GM12878 (cell line): Measurements from ENCODE around the gene KCNC4. TPM values are rescaled to one million over a fixed set of nuclear protein-coding genes. Genes with fewer than 3 reads are reported as not detected.

Experiments used
- ATF2 ChIP-seq: IDR thresholded peaks from 2 replicates; pipeline ENCODE4 v1.6.1; 2012; ENCODE audit warnings: low read length, inconsistent platforms
- BACH1 ChIP-seq: fragments of 450-650 bp; IDR thresholded peaks from 2 replicates; pipeline ENCODE4 v1.6.1; 2017; ENCODE audit warnings: mild to moderate bottlenecking, borderline replicate concordance
- EZH2 ChIP-seq: IDR thresholded peaks from 2 replicates; pipeline ENCODE4 v1.6.1; 2012; ENCODE audit warnings: low read depth, mild to moderate bottlenecking, control low read depth, inconsistent platforms, low read length, borderline replicate concordance; ENCODE audit not compliant: control insufficient read depth
- HCFC1 ChIP-seq: fragments of 150-350 bp; IDR thresholded peaks from 2 replicates; pipeline ENCODE4 v1.6.1; 2014; ENCODE audit warnings: low read length
- IKZF2 ChIP-seq, 2 experiments: fragments of 450-650 bp; IDR thresholded peaks; 2 replicates each; pipeline ENCODE4 v1.6.1; 2017; ENCODE audit warnings: mild to moderate bottlenecking in 2 of 2, moderate library complexity in 2 of 2
- MEF2A ChIP-seq: IDR thresholded peaks from 2 replicates; pipeline ENCODE4 v1.6.1; 2011; ENCODE audit warnings: low read depth, mild to moderate bottlenecking, low read length, moderate library complexity; ENCODE audit not compliant: insufficient read depth
- NBN ChIP-seq: fragments of 450-650 bp; IDR thresholded peaks from 2 replicates; pipeline ENCODE4 v1.6.1; 2016
- PAX5 ChIP-seq: IDR thresholded peaks from 2 replicates; pipeline ENCODE4 v1.6.1; 2011; ENCODE audit warnings: low read depth, low read length, borderline replicate concordance
- PBX3 ChIP-seq: IDR thresholded peaks from 2 replicates; pipeline ENCODE4 v1.6.1; 2011; ENCODE audit warnings: mild to moderate bottlenecking, low read depth, low read length, moderate library complexity; ENCODE audit not compliant: insufficient replicate concordance
- POLR2A ChIP-seq: IDR thresholded peaks from 2 replicates; pipeline ENCODE4 v1.6.1; 2011; ENCODE audit warnings: low read depth, mild to moderate bottlenecking, low read length
- SMAD5 ChIP-seq: IDR thresholded peaks from 2 replicates; pipeline ENCODE4 v1.6.1; 2016; ENCODE audit warnings: antibody characterized with exemption, low read depth
- SREBF1 ChIP-seq: IDR thresholded peaks from 2 replicates; pipeline ENCODE4 v1.6.1; 2012; ENCODE audit warnings: mild to moderate bottlenecking, low read length
- TCF7 ChIP-seq: IDR thresholded peaks from 2 replicates; pipeline ENCODE4 v1.6.1; 2014; ENCODE audit warnings: antibody characterized with exemption, borderline replicate concordance
- ZNF217 ChIP-seq: fragments of 450-650 bp; IDR thresholded peaks from 2 replicates; pipeline ENCODE4 v1.6.1; 2017; ENCODE audit warnings: antibody characterized with exemption, mild to moderate bottlenecking
- ZNF274 ChIP-seq: IDR thresholded peaks from one replicate; pipeline ENCODE4 v1.8.0; 2011; ENCODE audit not compliant: insufficient read length, insufficient read depth
- ZSCAN29 ChIP-seq: fragments of 450-650 bp; IDR thresholded peaks from 2 replicates; pipeline ENCODE4 v1.6.1; 2017; ENCODE audit warnings: mild to moderate bottlenecking, moderate library complexity
- polyA plus RNA-seq, 11 experiments: library from polyadenylated mRNA; depleted of rRNA in 4 of 11; unstranded in 6 of 11; stranded (reverse) in 5 of 11; fragments of >200 nt; fragmentation: Nextera tagmentation in 4 of 11; fragmentation: Illumina TruSeq in 1 of 11; extraction: Ambion mirVana in 4 of 11; extraction: Trizol in 1 of 11; gene quantifications; 1 replicate in 1 of 11; 2 replicates in 10 of 11; pipeline versions ENCODE4 v1.2.1 to v1.2.3, GENCODE V29; 2011 to 2016; ENCODE audit warnings: inconsistent platforms in 2 of 11, missing spikeins in 2 of 11, low read depth in 1 of 11
- total RNA-seq, 4 experiments: library from RNA; depleted of rRNA in 3 of 4; stranded (reverse); fragments of >200 nt in 3 of 4; fragmentation: Illumina TruSeq in 1 of 4; extraction: Trizol in 1 of 4; gene quantifications; 2 replicates each; pipeline versions ENCODE4 v1.2.1 to v1.2.3, GENCODE V29; 2013 to 2021
- TF ChIP-seq, protein P1 (sequence below): IDR thresholded peaks from 2 replicates; pipeline ENCODE4 v1.6.1; 2012; ENCODE audit warnings: mild to moderate bottlenecking, low read depth, low read length
- TF ChIP-seq, protein P2 (sequence below): fragments of 450-650 bp; IDR thresholded peaks from 2 replicates; pipeline ENCODE4 v1.6.1; 2016; ENCODE audit warnings: mild to moderate bottlenecking
- TF ChIP-seq, protein P3 (sequence below): IDR thresholded peaks from 2 replicates; pipeline ENCODE4 v1.6.1; 2011; ENCODE audit warnings: low read depth, low read length, improper control_type of control experiment, borderline replicate concordance
- TF ChIP-seq, protein P4 (sequence below): fragments of 150-350 bp; IDR thresholded peaks from 2 replicates; pipeline ENCODE4 v1.6.1; 2014; ENCODE audit warnings: mild to moderate bottlenecking, low read depth, low read length

KCNC4 gene
- total and polyA plus RNA-seq, 10 of the 15 experiments (the other 5 are each of a cell fraction or from before 2014, with no cell fraction given) = 0.06 to 1.7 (median 0.36) TPM

DNA sequence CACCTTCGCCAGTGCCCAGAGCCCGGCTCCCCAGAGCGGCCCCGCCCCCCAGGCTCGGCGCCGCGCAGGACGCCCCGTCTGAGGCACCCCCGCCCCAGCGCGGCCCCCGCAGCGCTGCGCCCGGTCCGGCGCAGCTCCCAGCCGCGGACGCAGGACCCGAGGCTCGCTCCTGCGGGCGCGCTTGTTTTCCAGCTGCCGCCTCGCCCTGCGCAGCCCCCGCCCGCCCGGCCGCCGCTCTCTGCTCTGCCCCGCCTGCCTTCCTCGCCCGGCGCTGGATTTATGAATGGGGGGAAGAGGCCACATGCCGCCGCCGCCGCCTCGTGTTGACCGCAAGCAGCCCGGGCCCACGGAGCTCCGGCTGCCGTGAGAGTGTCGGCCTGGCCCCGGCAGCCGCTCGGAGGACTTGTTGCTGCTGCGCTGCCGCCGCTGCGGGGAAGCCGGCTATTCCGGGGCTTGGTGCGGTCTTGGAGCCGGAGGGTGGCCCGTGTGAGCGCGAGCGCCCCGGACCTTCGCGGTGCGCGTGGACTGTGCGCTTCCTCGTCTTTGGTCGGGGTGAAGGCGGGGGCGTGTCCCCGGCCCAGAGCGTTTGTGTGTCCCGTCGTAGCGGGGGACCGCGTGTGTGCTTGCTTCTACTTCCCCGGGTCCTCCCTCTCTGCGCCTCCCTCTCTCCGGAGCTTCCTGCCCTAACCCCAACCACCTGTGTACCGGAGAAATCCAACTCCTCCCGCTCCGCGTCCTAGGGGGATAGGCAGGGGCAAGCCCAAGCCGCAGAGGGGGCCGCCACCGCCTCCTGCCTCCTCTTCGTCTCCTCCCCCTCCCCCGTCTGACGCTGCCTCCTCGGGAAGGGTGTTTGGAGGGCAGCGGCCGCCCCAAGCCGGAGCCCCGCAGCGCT lies 736 bp downstream of the KCNC4 start (continued):
- TF ChIP-seq, protein P1, sequence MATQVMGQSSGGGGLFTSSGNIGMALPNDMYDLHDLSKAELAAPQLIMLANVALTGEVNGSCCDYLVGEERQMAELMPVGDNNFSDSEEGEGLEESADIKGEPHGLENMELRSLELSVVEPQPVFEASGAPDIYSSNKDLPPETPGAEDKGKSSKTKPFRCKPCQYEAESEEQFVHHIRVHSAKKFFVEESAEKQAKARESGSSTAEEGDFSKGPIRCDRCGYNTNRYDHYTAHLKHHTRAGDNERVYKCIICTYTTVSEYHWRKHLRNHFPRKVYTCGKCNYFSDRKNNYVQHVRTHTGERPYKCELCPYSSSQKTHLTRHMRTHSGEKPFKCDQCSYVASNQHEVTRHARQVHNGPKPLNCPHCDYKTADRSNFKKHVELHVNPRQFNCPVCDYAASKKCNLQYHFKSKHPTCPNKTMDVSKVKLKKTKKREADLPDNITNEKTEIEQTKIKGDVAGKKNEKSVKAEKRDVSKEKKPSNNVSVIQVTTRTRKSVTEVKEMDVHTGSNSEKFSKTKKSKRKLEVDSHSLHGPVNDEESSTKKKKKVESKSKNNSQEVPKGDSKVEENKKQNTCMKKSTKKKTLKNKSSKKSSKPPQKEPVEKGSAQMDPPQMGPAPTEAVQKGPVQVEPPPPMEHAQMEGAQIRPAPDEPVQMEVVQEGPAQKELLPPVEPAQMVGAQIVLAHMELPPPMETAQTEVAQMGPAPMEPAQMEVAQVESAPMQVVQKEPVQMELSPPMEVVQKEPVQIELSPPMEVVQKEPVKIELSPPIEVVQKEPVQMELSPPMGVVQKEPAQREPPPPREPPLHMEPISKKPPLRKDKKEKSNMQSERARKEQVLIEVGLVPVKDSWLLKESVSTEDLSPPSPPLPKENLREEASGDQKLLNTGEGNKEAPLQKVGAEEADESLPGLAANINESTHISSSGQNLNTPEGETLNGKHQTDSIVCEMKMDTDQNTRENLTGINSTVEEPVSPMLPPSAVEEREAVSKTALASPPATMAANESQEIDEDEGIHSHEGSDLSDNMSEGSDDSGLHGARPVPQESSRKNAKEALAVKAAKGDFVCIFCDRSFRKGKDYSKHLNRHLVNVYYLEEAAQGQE = no peak
- no peak for TF ChIP-seq ZNF217
- TF ChIP-seq PAX5 = no peak
- TF ChIP-seq ATF2 = no peak
- TF ChIP-seq BACH1 = 0 out of 2 replicates have a peak, but pooled peaks have one; percentile 32
- TF ChIP-seq ZSCAN29 = peak; percentile 92
- TF ChIP-seq PBX3 = no peak
- TF ChIP-seq ZNF274 = no peak
- peak; percentile 61; the same call in 1 of the 2 replicates for TF ChIP-seq NBN
- TF ChIP-seq SMAD5 = no peak
- TF ChIP-seq TCF7 = no peak
- TF ChIP-seq IKZF2 (IDR thresholded peaks at IDR 0.05) = 0 out of 4 replicates have a peak, but pooled peaks of 1 of the 2 experiments have one; percentile 17
- TF ChIP-seq, protein P2, sequence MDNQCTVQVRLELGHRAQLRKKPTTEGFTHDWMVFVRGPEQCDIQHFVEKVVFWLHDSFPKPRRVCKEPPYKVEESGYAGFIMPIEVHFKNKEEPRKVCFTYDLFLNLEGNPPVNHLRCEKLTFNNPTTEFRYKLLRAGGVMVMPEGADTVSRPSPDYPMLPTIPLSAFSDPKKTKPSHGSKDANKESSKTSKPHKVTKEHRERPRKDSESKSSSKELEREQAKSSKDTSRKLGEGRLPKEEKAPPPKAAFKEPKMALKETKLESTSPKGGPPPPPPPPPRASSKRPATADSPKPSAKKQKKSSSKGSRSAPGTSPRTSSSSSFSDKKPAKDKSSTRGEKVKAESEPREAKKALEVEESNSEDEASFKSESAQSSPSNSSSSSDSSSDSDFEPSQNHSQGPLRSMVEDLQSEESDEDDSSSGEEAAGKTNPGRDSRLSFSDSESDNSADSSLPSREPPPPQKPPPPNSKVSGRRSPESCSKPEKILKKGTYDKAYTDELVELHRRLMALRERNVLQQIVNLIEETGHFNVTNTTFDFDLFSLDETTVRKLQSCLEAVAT = no peak
- no peak for TF ChIP-seq SREBF1
- TF ChIP-seq, protein P3, sequence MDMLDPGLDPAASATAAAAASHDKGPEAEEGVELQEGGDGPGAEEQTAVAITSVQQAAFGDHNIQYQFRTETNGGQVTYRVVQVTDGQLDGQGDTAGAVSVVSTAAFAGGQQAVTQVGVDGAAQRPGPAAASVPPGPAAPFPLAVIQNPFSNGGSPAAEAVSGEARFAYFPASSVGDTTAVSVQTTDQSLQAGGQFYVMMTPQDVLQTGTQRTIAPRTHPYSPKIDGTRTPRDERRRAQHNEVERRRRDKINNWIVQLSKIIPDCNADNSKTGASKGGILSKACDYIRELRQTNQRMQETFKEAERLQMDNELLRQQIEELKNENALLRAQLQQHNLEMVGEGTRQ = no peak
- TF ChIP-seq, protein P4, sequence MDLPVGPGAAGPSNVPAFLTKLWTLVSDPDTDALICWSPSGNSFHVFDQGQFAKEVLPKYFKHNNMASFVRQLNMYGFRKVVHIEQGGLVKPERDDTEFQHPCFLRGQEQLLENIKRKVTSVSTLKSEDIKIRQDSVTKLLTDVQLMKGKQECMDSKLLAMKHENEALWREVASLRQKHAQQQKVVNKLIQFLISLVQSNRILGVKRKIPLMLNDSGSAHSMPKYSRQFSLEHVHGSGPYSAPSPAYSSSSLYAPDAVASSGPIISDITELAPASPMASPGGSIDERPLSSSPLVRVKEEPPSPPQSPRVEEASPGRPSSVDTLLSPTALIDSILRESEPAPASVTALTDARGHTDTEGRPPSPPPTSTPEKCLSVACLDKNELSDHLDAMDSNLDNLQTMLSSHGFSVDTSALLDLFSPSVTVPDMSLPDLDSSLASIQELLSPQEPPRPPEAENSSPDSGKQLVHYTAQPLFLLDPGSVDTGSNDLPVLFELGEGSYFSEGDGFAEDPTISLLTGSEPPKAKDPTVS = no peak
- TF ChIP-seq HCFC1 = no peak
- 0 out of 2 replicates have a peak, but pooled peaks have one; percentile 11 for TF ChIP-seq POLR2A
- TF ChIP-seq EZH2 = 0 out of 2 replicates have a peak, but pooled peaks have one; percentile 65
- no peak for TF ChIP-seq MEF2A
